Keratinocyte (primary cell): ENCODE results near the gene PGM1. TPM values are rescaled to one million over a fixed set of nuclear protein-coding genes. Genes with fewer than 3 reads are reported as not detected.

Source experiments
- DNase-seq: peaks from one replicate; pipeline ENCODE4 v3.0.0-alpha.2; 2011; ENCODE audit warnings: low read depth, missing footprints, low spot score
- FAIRE-seq: peaks from 2 replicates; lab custom pipeline; 2011; peaks lifted over from hg19 to GRCh38; lab: Jason Lieb, UNC
- H2AFZ ChIP-seq: 2 replicates; pipeline ENCODE4 v1.6.0; 2012; ENCODE audit warnings: low read length, control low read depth, inconsistent platforms; ENCODE audit not compliant: control insufficient read depth
- H3K27ac ChIP-seq: 2 replicates; pipeline ENCODE4 v1.5.1; 2011; ENCODE audit warnings: low read length; ENCODE audit not compliant: control insufficient read depth, insufficient read depth
- H3K27me3 ChIP-seq: 3 replicates; pipeline ENCODE4 v1.6.0; 2011; ENCODE audit warnings: low read length; ENCODE audit not compliant: control insufficient read depth, insufficient read depth; ENCODE audit errors: extremely low read depth
- H3K36me3 ChIP-seq, 2 experiments: 2 replicates in 1 of 2; 3 replicates in 1 of 2; pipeline ENCODE4 v1.5.1; 2011; ENCODE audit warnings: low read length in 2 of 2, mild to moderate bottlenecking in 1 of 2; ENCODE audit not compliant: control insufficient read depth in 2 of 2, insufficient read depth in 2 of 2; ENCODE audit errors: extremely low read depth in 1 of 2
- H3K4me1 ChIP-seq: 3 replicates; pipeline ENCODE4 v1.5.1; 2011; ENCODE audit warnings: low read length; ENCODE audit not compliant: control insufficient read depth, insufficient read depth; ENCODE audit errors: extremely low read depth
- H3K4me2 ChIP-seq: 3 replicates; pipeline ENCODE4 v1.6.0; 2011; ENCODE audit warnings: low read depth, low read length; ENCODE audit not compliant: control insufficient read depth, insufficient read depth; ENCODE audit errors: extremely low read depth
- H3K4me3 ChIP-seq, 3 experiments: fragments of 200-600 bp in 1 of 3; sonication (generic) in 1 of 3; 2 replicates in 2 of 3; 3 replicates in 1 of 3; pipeline ENCODE4 v1.5.1; 2011 to 2016; ENCODE audit warnings: low read length in 3 of 3, mild to moderate bottlenecking in 3 of 3, control low read depth in 2 of 3, inconsistent platforms in 1 of 3, low read depth in 1 of 3, mixed read lengths in 1 of 3, mixed run types in 1 of 3, moderate library complexity in 1 of 3; ENCODE audit not compliant: control insufficient read depth in 2 of 3, insufficient read depth in 2 of 3; ENCODE audit errors: extremely low read depth in 1 of 3
- H3K79me2 ChIP-seq: 2 replicates; pipeline ENCODE4 v1.6.0; 2012; ENCODE audit warnings: low read length; ENCODE audit not compliant: control insufficient read depth, insufficient read depth
- H3K9ac ChIP-seq: 3 replicates; pipeline ENCODE4 v1.6.0; 2011; ENCODE audit warnings: low read length; ENCODE audit not compliant: control insufficient read depth, insufficient read depth; ENCODE audit errors: extremely low read depth
- H3K9me1 ChIP-seq: 3 replicates; pipeline ENCODE4 v1.6.0; 2011; ENCODE audit warnings: low read length; ENCODE audit not compliant: control insufficient read depth, insufficient read depth; ENCODE audit errors: extremely low read depth
- H3K9me3 ChIP-seq: 2 replicates; pipeline ENCODE4 v1.5.1; 2012; ENCODE audit warnings: low read depth, low read length; ENCODE audit not compliant: control insufficient read depth
- H4K20me1 ChIP-seq: 3 replicates; pipeline ENCODE4 v1.6.0; 2011; ENCODE audit warnings: low read length; ENCODE audit not compliant: control insufficient read depth, insufficient read depth; ENCODE audit errors: extremely low read depth
- EZH2 ChIP-seq: IDR thresholded peaks from one replicate; pipeline ENCODE4 v1.6.1; 2012; ENCODE audit warnings: inconsistent platforms, mild to moderate bottlenecking, low read length, moderate library complexity
- dilution Hi-C: fragments of 300-500 bp; cut with MboI; formaldehyde crosslinking; loops from one replicate; pipeline ENCODE4 v1.7.0; 2020; ENCODE audit warnings: low sequenced_read_pairs; ENCODE audit not compliant: extremely low pct_ligation_motif_present
- polyA plus RNA-seq, 5 experiments: library from polyadenylated mRNA; depleted of rRNA in 3 of 5; stranded (reverse) in 3 of 5; stranded (forward) in 1 of 5; unstranded in 1 of 5; fragments of >200 nt; gene quantifications; 1 replicate in 1 of 5; 2 replicates in 3 of 5; 3 replicates in 1 of 5; pipeline versions ENCODE4 v1.2.1 to v1.2.3, GENCODE V29; 2011 to 2012; ENCODE audit warnings: missing spikeins in 2 of 5, low read depth in 1 of 5, low replicate concordance in 1 of 5
- TF ChIP-seq, protein P1 (sequence below), 3 experiments: IDR thresholded peaks in 1 of 3; conservative IDR thresholded peaks in 1 of 3; optimal IDR thresholded peaks in 1 of 3; 2 replicates in 2 of 3; 3 replicates in 1 of 3; pipeline versions ENCODE3 to v1.5.1; 2011; ENCODE audit warnings: low read length in 3 of 3, mild to moderate bottlenecking in 3 of 3, moderate library complexity in 2 of 3, control low read depth in 1 of 3, inconsistent platforms in 1 of 3; ENCODE audit not compliant: insufficient read depth in 2 of 3; ENCODE audit errors: extremely low read depth in 1 of 3

The PGM1 gene
- polyA plus RNA-seq, 1 donor (not counting 4 experiments of a cell fraction or from before 2014, with no cell fraction given) = 38.9 TPM

DNA sequence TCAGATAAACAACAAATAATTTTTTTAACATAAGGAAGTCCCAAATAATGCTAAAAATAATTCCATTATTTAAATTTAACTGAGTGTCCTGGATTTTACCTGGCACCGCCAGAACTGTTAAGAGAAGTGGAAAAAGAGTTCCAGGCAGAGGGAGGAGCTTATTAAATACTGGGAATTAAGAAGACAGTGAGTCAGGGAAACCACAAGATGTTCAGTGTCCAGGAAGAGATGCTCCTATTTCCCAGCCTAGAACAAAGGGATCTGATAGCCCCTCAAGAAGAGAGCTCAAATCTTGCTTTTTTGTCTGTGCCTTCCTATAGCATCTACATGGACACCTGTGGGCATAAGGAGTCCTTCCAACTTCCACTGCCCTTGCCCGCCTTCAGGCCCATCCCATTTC lies 85.9 kb downstream of the PGM1 start:
- H3K4me1 ChIP-seq = peaks cover 4% of the 10 kb centered on the region
- no peaks in the 10 kb centered on the region for H3K27me3 ChIP-seq
- H3K9me1 ChIP-seq = no peaks in the 10 kb centered on the region
- no peaks in the 10 kb centered on the region for H4K20me1 ChIP-seq
- no peak overlapping the region for H3K9ac ChIP-seq
- no peak overlapping the region for H3K4me3 ChIP-seq
- no peak for DNase-seq
- no peak overlapping the region for H3K27ac ChIP-seq
- no peak overlapping the region for H2AFZ ChIP-seq
- no peaks in the 10 kb centered on the region for H3K36me3 ChIP-seq
- H3K79me2 ChIP-seq = no peaks in the 10 kb centered on the region
- dilution Hi-C loops = no loop called here
- TF ChIP-seq, protein P1, sequence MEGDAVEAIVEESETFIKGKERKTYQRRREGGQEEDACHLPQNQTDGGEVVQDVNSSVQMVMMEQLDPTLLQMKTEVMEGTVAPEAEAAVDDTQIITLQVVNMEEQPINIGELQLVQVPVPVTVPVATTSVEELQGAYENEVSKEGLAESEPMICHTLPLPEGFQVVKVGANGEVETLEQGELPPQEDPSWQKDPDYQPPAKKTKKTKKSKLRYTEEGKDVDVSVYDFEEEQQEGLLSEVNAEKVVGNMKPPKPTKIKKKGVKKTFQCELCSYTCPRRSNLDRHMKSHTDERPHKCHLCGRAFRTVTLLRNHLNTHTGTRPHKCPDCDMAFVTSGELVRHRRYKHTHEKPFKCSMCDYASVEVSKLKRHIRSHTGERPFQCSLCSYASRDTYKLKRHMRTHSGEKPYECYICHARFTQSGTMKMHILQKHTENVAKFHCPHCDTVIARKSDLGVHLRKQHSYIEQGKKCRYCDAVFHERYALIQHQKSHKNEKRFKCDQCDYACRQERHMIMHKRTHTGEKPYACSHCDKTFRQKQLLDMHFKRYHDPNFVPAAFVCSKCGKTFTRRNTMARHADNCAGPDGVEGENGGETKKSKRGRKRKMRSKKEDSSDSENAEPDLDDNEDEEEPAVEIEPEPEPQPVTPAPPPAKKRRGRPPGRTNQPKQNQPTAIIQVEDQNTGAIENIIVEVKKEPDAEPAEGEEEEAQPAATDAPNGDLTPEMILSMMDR (optimal IDR thresholded peaks at IDR 0.05 in 1 of 3, IDR thresholded peaks at IDR 0.05 in 1 of 3, conservative IDR thresholded peaks at IDR 0.05 in 1 of 3; ENCODE audit: extremely low read depth in 1 of 3, insufficient read depth in 2 of 3, low read length in 3 of 3) = no peak
- TF ChIP-seq EZH2 = no peak
- H3K4me2 ChIP-seq = no peak overlapping the region
- no peak for FAIRE-seq
- peaks cover 9% of the 10 kb centered on the region for H3K9me3 ChIP-seq

GRCh38 chr1:63679589-63679988 lies 86.4 kb downstream of the PGM1 start:
- no peaks in the 10 kb centered on the region for H3K36me3 ChIP-seq
- no peak overlapping the region for H2AFZ ChIP-seq
- no peaks in the 10 kb centered on the region for H4K20me1 ChIP-seq
- H3K9me3 ChIP-seq = peaks cover 9% of the 10 kb centered on the region
- dilution Hi-C loops = no loop called here
- H3K4me3 ChIP-seq = no peak overlapping the region
- H3K4me1 ChIP-seq = peaks cover 4% of the 10 kb centered on the region
- no peaks in the 10 kb centered on the region for H3K79me2 ChIP-seq
- DNase-seq (no peak), FAIRE-seq (peak; percentile 17)
- H3K9ac ChIP-seq = no peak overlapping the region
- no peak for TF ChIP-seq EZH2
- TF ChIP-seq, protein P1 (optimal IDR thresholded peaks at IDR 0.05 in 1 of 3, IDR thresholded peaks at IDR 0.05 in 1 of 3, conservative IDR thresholded peaks at IDR 0.05 in 1 of 3; ENCODE audit: extremely low read depth in 1 of 3, insufficient read depth in 2 of 3, low read length in 3 of 3) = no peak
- H3K4me2 ChIP-seq = no peak overlapping the region
- no peak overlapping the region for H3K27ac ChIP-seq
- H3K27me3 ChIP-seq = no peaks in the 10 kb centered on the region
- H3K9me1 ChIP-seq = no peaks in the 10 kb centered on the region
